ENCODE data around the gene TPRA1. TPM values are rescaled to one million over a fixed set of nuclear protein-coding genes. Genes with fewer than 3 reads are reported as not detected.

TPRA1 gene
- total RNA-seq, 1 donor from 2014 or later = 41.6 TPM

DNA sequence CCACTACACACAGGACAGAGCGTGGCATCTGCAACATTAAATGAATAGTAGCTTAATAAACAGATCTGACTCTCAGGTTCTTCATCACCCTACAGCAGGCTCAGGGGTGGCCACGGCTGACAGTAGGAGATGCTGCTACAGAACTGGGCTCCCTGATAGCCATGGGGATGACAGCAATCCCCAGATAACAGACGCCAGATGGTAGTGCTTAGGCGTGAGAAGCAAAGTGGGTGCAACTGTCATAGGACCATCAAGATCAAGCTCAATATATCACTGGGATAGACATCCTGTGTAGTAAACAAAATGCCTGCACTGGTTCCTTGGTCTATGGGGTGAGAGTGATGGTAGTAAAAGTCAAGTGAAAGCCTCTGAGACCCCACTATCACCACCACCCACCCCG is 2.6 kb upstream of the TPRA1 start:
- no peak for DNase-seq (ENCODE audit: low read depth)

DNA sequence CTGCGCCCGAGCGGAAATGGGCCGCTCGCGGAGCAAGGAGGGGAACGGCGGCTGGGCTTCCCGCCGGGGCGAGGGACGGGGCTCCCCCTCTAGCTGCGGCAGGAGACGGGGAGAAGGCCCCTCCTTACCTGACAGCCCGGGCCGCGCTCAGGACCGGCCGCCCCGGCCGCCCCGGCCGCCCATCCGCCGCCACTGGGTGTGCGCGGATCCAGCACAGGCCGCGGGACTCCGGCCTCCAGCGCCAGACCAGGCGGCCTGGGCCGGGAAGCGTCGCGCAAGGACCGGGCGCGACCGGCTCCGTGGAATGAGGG is 296 bp downstream of the TPRA1 start:
- no peak for DNase-seq (ENCODE audit: low read depth)

DNA sequence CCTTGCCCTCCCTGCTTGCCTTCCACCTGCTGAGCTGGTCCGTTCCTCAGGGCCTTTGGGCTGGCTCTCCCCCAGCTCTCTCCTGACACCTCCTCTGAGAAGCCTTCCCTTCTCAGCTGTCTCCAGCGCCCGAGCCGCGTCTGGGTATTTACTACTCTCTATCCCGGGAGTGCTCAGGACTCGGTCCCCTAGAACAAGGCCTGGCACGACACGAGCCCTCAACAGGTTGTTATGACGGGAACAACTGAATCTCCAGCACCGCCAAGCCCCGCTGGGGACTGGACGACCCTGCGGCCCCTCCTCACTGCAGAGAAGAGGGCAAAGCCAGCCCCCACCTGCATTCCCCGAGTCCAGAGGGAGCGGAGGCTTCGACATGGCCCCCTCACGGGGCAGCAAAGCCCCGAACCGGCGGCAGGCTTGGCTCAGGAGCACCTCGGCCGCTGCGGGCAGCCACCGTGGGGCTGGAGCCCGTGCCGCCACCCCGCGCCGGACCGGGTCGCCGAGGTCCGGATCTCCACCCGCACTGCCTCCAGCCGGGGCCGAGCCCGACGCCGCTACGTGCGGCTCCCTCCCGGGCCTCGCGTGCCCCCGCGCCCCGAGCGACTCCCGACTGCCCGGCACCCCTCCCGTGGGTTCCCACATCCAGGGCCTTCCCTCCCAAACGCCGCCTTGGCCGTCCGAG is 792 bp downstream of the TPRA1 start:
- DNase-seq (ENCODE audit: low read depth) = peak; percentile 33

DNA sequence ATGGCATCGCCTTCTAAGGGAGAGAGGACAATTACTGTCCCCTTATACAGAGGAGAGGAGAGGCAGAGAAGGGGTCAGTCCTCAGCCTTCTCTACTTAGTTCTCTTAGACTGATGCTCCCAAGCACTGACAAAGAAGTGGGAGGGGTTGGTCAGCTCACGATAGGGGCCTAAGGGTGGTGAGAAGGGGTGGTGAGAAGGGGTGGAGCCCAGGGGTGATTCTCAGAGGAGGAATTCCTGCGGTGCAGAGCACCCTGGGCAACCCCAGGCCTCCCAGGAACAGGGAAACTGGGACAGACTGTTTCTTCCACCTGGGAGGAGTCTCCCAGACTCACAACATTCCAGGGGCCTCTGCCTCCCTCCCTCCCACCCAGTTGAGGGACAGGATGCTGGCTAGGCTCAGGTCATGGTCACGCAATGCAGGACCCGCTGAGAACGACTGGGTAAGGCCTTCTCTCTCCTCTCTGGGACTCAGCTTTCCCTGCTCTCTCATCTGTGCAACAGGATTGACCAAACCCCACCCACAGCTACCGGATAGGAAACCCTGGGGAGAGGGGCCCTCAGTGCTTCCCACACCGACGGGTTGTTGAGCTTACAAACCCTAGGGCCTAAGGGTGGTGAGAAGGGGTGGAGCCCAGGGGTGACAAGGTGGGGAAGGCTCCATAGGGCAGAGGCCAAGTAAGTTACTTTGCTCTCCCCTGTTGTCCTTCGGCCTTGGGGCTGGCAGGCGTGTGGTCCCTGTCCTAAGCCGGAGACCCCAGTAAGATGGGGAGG is 1.5 kb downstream of the TPRA1 start:
- peak; percentile 41 for DNase-seq (ENCODE audit: low read depth)

DNA sequence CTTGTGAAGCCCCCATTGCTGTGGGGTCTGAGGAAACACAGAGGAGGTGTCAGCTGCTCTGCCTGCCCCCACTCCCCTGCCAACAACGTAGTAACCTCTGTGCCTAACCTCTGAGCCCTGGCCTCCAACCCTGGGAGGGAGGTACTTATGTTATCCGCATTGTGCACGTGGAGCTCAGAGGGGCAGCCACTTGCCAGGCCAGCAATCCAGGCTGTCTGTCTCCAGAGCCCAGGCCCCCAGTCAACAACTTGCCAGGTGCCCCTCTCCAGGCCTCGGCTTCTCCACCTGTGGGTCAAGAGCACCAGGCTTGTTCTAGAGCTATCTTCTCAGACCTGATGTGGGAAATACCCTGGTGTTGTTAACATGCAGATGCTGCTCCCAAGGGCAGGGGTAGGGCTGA is 2.7 kb downstream of the TPRA1 start:
- no peak for DNase-seq (ENCODE audit: low read depth)

DNA sequence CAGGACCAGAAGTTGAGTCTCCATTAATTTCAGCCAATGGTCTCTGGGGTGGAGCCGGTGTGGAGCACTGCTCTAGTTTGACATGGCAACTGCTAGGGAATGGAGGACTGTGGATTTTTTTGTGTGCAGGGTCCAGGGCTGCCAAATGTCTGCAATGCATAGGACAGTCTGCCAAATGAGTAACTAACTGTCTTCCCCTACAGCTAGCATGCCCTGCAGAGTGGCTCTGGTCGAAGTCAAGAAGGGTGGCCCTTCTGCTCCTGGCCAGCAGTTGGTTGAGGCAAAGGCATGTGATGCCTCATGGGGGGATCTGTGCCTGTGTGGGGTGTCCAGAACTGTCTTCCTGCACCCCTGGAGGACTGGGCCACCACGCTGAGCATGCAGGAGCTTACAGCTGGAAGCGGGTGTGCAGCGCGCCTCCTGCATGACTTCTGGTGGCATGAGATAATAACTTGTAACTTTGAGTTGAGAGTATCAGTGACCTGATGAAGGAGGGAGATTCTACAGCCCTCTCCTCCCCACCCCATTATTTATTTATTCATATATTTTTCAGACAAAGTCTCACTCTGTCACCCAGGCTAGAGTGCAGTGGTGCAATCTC is 4.6 kb downstream of the TPRA1 start:
- no peak for DNase-seq (ENCODE audit: low read depth)

DNA sequence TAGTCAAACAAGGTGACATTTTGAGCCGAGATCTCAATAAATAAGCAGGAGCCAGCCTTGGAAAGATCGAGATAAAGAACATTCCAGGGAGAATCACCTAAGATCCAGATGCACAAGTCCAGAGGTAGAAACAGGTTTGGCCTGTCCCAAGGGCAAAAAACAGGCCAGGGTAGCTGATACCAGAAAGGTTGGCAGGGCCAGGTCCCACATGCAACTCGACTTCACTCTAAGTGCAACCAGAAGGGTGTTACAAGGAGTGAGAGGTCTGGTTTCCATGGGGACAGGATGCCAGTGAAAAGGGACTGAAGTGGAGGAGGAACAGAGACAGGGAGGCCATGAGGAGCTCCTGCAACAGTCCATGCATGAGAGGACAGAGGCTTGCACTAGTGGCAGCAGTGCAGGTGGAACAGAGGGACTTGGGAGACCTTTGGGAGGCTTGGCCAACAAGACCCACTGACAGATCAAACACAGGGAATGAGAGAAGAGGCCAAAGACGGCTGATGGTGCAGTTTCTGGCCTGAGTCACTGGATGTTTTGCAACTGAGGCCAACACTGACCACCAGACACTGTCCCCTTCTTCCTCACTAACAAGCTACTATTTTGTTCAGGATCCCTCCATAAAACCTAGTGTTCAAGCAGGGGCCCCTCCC is 5.2 kb downstream of the TPRA1 start:
- no peak for DNase-seq (ENCODE audit: low read depth)

DNA sequence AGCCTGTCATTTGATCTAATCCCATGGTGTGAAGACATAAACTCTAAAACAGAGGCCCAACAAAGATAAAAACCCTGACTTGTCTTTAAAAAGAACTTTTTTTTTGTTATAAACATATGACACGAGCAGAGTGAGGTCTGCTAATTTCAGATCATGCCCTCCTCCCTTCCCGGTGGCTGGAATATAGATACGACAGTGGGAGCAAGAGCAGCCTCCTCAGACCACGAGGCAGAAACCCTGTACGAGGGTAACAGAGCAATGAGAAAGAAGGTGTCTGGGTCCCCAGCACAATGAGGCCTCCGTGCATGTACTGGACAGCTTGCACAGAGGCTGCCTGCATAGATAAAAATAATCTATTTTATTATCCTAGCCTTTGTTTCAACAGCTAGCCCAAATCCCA is 5.8 kb downstream of the TPRA1 start:
- no peak for DNase-seq (ENCODE audit: low read depth)

DNA sequence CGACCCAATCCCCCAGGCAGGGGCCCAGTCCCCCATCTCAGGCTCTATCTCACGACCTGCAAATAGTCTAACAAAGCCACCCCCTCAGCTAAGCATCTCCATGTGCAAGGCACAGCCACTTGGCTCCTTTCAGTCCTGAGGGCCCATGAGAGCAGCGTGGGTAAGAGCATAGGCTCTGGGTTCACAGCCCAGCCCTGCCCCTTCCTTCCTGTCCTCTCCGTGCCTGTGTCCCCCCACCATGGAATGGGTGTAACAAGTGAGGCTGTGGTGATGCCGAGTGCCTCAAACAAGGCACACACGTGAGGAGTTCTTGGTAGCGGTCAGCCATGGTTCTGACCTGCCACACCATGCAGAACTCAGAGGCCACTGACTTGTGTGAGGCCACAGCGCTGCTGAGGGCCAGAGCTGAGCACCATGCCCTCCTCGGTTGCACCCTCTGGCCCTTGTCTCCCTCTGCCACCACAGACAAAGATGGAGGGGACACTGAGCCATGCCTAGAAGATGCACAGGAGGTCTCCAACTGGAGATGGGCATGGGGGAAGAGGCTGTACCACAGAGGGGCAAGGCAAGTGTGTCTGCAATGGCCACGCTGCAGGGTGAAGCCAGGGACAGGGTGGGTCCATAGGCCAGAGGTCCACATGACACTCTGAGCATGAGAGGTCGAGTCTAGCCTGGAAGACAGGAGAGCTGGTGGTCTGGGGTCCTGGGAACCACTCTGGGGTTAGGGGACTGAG is 10.0 kb downstream of the TPRA1 start:
- no peak for DNase-seq (ENCODE audit: low read depth)

DNA sequence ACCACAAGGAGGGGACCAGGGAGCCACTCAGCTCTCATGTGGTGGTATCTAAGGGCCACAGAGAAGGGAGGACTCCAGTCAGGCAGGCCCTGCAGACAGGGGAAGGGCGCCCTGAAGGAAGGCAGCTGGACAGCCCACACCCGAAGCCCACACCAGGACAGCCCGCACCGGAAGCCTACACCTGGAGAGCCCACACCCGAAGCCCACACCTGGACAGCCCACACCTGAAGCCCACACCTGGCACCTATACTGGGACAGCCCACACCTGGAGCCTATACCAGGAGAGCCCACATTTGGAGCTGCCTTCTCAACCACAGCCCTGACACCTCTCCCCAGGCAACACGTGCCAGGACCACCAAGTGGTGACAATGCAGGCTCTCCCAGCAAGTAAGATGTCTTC is 11.7 kb downstream of the TPRA1 start:
- DNase-seq (ENCODE audit: low read depth) = no peak

DNA sequence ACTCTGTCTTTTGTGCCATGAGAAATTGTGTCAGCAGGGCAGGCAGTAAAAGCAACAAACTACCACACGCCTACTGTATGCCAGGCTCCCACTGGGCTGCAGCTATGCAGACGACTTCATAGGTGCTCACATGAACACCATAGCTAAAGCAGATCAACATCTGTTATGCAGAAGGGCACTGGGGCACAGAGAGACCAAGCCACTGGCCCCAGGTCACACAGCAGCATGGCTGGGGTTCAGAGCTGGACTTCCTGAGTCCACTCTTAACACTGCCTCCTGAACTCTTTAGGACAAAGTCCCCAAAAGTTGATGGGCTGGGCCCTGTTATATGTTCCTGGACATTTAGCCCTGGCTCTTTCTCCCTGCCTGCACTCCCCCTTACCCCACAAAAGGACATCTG is 12.4 kb downstream of the TPRA1 start:
- DNase-seq (ENCODE audit: low read depth) = no peak

DNA sequence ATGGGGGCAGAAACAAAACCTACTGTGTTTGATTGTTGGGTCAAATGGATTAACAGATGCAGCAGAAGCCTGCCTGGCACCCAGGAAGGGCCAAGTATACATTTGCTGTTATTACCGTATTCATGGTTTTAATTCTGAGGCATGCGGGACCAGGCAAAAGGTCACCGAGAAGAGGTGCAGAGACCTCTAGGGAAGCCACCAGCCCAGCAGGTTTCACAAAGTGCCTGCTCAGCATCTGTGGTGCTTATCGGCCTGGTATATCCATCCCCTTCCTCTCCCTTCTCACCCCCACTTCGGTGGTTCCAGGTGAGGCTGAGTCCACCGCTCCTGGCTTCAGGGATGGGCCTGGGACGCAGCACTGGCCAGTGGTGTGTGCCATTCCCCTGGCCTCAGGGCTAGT is 13.1 kb downstream of the TPRA1 start:
- no peak for DNase-seq (ENCODE audit: low read depth)

DNA sequence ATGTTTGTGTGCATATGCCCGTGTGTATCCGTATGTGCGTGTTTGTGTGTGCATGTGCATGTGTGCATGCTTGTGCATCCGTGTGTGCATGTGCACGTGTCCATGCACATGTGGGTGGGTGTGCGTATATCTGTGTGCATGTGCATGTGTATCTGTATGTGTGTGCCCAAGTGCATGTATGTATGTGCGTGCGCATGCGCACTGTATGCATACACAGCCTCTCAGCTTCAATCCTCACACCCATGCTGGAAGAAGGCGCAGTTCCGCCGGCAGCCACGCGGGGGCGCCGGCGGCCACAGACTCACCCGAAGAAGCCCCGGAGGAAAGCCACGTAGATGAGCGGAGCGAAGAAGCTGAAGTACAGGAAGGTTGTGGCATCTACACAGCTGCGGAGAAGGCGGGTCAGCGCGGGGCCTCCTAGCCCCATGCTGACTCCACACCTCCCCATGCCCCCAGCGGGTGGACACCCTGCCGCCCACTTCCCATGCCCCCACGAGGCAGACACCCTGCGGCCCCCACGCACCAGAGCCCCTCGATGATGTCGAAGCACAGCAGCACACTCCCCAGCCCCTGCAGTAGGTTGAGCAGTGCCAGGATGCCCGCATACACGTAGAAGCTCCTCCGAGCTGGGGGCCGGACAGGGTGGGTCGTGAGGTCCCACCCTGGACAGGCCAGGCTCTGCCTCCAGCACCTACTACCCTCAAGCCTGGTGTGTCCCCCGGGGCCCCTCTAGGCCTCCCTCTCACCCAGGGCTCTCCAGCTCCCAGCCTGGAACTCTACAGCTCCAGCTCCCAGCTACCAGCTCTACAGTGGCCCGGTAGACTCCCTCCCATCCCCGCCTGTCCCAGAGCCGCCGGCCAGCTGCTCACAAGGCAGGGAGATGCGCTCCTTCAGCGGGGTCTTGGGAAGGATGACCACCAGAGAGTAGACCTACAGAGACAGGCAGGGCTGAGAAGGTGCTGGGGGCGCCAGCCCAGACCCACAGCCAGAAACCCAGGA is 15.4 kb downstream of the TPRA1 start:
- peak; percentile 90 for DNase-seq (ENCODE audit: low read depth)

DNA sequence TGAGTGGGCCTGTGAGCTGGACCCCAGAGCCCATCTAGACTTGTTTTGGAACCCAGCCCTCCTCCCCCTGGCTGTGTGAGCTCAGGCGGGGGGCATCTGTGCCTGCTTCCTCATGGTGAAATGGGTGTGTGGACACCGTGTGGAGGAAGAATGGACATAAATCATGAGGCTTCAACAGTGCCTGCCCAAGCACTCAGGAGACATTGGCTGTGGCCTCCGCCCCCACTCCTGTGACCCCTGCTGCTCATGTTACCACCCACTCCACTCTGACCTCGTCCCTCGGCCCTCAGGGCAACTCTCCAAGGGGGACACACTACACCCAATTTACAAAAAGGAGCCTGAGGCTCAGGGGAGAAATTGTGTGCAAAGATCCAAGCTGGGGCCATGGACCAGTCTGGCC is 16.6 kb downstream of the TPRA1 start:
- no peak for DNase-seq (ENCODE audit: low read depth)

DNA sequence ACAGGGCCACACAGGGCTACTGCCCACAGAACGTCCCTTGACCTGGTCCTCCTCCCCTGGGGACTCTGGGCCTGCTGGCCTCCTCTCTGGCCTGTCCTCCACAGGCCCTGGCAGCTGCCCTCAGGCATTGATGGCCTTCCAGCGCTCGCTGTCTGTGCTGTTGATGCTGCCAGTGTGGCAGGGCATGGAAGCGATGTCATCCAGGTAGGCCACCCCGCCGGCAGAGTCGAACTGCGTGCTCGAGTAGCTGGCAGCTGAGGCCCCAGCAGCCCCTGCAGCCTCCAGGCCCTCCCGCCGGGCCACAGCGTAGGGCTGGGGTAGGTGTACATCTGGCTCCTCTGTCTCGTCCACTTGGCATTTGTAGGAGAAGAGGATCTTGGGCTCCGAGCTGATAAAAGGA is 17.1 kb downstream of the TPRA1 start:
- DNase-seq (ENCODE audit: low read depth) = no peak

DNA sequence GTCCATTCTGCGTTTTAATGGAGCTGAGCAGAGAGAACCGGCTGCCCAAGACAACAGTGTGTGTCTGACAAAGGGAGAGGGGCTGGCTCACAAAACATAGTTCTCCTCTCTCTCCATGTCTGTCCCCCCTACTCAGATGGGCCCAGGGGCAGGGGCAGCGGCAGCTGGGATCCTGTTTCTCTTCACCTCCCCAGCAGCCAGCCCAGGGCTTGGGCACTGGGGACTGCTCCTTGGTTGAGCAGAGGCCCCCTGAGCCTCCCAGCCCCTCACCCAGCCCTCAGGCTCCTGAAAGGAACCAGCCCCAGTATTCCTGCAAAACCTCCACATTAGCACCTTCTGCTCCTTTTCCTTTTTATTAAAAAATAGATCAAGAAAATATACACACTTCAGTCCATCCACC is 17.8 kb downstream of the TPRA1 start:
- no peak for DNase-seq (ENCODE audit: low read depth)

DNA sequence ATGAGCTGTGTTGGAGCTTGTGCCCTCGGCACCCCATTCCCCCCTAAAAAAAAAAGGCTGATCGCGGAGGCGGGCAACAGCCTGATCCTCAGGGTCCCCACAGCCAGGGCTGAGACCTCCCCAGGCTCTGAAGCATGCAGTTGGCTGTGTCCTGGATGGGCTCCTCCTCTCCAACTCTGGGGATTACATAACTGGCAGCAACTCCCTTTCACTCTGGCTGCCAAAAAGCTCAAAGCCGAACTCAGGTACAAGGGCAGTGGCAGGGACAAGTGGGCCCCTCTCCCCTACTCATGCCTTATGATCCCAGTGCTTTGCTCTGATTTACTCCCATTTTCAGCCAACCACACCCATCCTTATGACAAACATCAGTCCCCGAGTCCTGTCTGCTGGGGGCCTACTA is 18.3 kb downstream of the TPRA1 start:
- no peak for DNase-seq (ENCODE audit: low read depth)

DNA sequence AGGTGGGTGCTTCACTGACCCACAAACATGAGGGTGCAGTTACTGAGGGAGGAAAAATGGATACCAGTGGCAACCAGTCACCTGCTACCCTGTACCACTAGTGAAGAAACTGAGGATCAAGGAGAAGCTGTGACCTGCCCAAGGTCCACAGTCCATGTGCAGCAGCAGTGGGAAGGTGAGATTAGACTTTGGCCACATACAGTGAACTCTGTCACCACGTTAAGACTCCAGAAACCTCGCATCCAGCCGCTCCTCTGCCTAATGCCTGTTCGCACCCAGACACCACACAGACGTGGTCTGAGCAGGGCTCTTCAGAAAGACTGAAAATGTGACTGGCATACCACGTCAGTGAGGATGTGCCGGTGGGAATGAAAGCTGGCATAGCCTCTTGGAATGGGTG is 20.0 kb downstream of the TPRA1 start:
- DNase-seq (ENCODE audit: low read depth) = no peak

DNA sequence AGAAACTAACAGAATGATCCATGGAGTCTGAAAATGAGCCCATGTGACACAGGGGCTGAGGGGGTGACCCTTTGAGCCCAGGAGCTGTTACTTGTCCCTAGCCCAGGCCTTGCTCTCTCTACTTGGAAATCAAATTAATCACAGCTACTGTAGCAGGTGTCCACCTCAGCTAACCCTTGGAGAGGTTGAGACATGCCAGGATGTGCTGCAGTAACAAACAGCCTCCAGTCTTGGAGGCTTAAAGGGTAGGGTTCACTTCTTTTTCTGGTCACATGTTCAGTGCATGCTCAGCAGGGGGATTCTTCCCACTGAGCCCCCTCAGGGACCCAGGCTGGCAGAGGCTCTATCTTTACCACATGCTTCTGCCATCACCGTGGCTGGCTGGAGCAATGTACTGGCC is 21.4 kb downstream of the TPRA1 start:
- DNase-seq (ENCODE audit: low read depth) = no peak

DNA sequence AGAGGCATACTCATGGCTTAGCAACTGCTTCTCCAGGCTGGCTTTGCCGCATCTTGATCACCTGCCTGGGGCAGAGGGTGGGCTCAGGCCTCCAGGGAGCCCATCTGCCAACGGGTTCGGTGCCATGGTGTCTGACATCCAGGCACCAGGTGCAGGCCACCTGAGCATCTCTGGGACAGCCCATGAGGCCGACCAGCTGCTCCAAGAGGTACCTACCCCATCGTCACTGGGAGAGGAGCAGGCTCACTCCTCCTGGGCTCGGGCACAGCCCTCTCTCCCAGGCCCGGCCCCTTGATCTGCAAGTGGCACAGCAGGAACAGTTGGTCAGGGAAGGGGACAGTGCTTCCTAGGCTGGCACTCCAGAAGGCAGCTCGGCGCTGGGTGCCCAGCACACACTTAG is 21.9 kb downstream of the TPRA1 start:
- no peak for DNase-seq (ENCODE audit: low read depth)

Measured in myocyte (in vitro differentiated cells).